SK-N-SH treated with all-trans-retinoic acid at 6 μM for 48 hours (cell line): ENCODE data around the gene HDGF.

ENCODE experiments used
- ARNTL ChIP-seq: fragments of 450-650 bp; formaldehyde crosslinking; IDR thresholded peaks from 2 replicates; pipeline ENCODE4 v1.5.0; 2020; ENCODE audit warnings: low read depth, mild to moderate bottlenecking, moderate library complexity, borderline replicate concordance
- BACH2 ChIP-seq: fragments of 250-450 bp; sonication (Bioruptor Pico); IDR thresholded peaks from 2 replicates; pipeline ENCODE4 v1.9.0; 2021; ENCODE audit warnings: mild to moderate bottlenecking, borderline replicate concordance
- CREB5 ChIP-seq: fragments of 250-450 bp; sonication (Bioruptor Pico); IDR thresholded peaks from 2 replicates; pipeline ENCODE4 v1.5.1; 2020; ENCODE audit warnings: low read depth, mild to moderate bottlenecking, moderate library complexity
- CSDC2 ChIP-seq: fragments of 250-450 bp; sonication (Bioruptor Pico); IDR thresholded peaks from 2 replicates; pipeline ENCODE4 v1.5.0; 2020; ENCODE audit warnings: mild to moderate bottlenecking, moderate library complexity
- CSRNP3 ChIP-seq: fragments of 250-450 bp; sonication (Bioruptor Pico); IDR thresholded peaks from 2 replicates; pipeline ENCODE4 v1.5.1; 2021; ENCODE audit warnings: mild to moderate bottlenecking, moderate library complexity
- OSR1 ChIP-seq: fragments of 250-450 bp; sonication (Bioruptor Pico); IDR thresholded peaks from 2 replicates; pipeline ENCODE4 v1.8.0; 2022; ENCODE audit warnings: moderate library complexity, mild to moderate bottlenecking, inconsistent platforms
- PATZ1 ChIP-seq: fragments of 250-450 bp; sonication (Bioruptor Pico); IDR thresholded peaks from 2 replicates; pipeline ENCODE4 v1.8.0; 2020; ENCODE audit warnings: mild to moderate bottlenecking, moderate library complexity, borderline replicate concordance
- PPARA ChIP-seq: fragments of 250-450 bp; sonication (Bioruptor Pico); IDR thresholded peaks from 2 replicates; pipeline ENCODE4 v1.5.0; 2020; ENCODE audit warnings: mild to moderate bottlenecking, borderline replicate concordance
- RARB ChIP-seq: fragments of 250-450 bp; sonication (Bioruptor Pico); IDR thresholded peaks from 2 replicates; pipeline ENCODE4 v1.8.0; 2021; ENCODE audit warnings: mild to moderate bottlenecking, moderate library complexity
- ZFP3 ChIP-seq: fragments of 250-450 bp; sonication (Bioruptor Pico); IDR thresholded peaks from 2 replicates; pipeline ENCODE4 v1.5.0; 2020; ENCODE audit warnings: mild to moderate bottlenecking, moderate library complexity
- ZNF70 ChIP-seq: fragments of 450-650 bp; formaldehyde crosslinking; IDR thresholded peaks from 2 replicates; pipeline ENCODE4 v1.5.0; 2020; ENCODE audit warnings: mild to moderate bottlenecking, moderate library complexity

GRCh38 chr1:156707417-156708217 lies 43.9 kb downstream of the HDGF start:
- TF ChIP-seq CSDC2 (CRISPR knock-in tag) (no peak), RARB (CRISPR knock-in tag) (no peak), OSR1 (no peak), ZFP3 (CRISPR knock-in tag) (no peak), BACH2 (CRISPR knock-in tag) (no peak), CREB5 (CRISPR knock-in tag) (no peak), CSRNP3 (no peak), ARNTL (no peak), PATZ1 (CRISPR knock-in tag) (no peak), ZNF70 (CRISPR knock-in tag) (0 out of 2 replicates have a peak, but pooled peaks have one; percentile 31), PPARA (CRISPR knock-in tag) (no peak)
